ENCODE data around the gene CMTM3. TPM values are rescaled to one million over a fixed set of nuclear protein-coding genes. Genes with fewer than 3 reads are reported as not detected.

The CMTM3 gene
- total RNA-seq, 1 experiment from 2014 or later: 39.2 TPM

DNA sequence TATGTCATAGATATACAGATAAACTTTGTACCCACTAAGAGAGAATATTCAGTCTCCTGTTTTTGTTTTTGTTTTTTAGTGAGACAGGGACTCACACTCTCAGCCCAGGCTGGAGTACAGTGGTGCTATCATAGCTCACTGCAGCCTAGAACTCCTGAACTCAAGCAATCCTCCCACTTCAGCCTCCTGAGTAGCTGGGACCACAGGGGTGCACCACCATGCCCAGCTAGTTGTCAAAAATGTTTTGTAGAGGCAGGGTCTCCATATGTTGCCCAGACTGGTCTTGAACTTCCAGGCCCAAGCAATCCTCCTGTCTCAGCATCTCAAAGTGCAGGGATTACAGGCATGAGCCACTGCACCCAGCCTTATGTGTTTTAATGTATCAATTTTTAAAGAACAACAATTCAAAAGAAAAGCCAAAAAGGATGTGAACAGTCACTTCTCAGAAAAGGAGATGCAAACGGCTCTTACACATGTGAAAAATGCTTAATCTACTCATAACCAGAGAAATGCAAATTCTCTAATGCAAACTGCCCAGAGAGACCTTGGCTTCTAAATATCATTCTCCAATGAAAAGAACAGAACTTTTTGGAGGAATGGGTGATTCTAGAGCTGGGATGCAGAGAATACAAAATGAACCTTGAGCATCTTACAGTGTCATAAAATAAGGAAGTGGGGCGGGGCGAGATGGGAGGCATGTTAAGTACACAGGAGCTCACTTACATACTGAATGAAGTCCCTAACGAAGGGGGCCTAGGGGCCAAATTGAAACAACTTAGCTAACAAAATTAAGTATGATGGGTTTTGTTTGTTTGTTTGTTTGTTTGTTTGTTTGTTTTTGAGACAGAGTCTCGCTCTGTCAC is 7.3 kb upstream of the CMTM3 start:
- Histone ChIP-seq H3K27me3 (ENCODE audit: insufficient read depth, low read length) (no peaks in the 10 kb centered on the region), H3K4me1 (ENCODE audit: insufficient read depth, low read length) (no peaks in the 10 kb centered on the region), H3K9me3 (ENCODE audit: control insufficient read depth, low read depth, low read length) (no peaks in the 10 kb centered on the region), H4K8ac (replicated peaks; ENCODE audit: insufficient read length, low read depth, low read length) (no peak overlapping the region), H3K79me1 (ENCODE audit: insufficient read depth, low read depth, low read length, poor library complexity, severe bottlenecking) (no peaks in the 10 kb centered on the region), H2BK15ac (ENCODE audit: low read depth, low read length) (no peak overlapping the region), H2AFZ (ENCODE audit: low read length) (no peak overlapping the region), H3K18ac (ENCODE audit: insufficient read length, low read depth, low read length) (no peak overlapping the region), H3T11ph (ENCODE audit: low read length) (no peak overlapping the region), H4K5ac (ENCODE audit: insufficient read length, low read depth, low read length) (no peak overlapping the region), H3K27ac (ENCODE audit: insufficient read length, low read depth, low read length) (no peak overlapping the region), H3K23ac (ENCODE audit: insufficient read length, low read depth, low read length) (no peak overlapping the region), H3K4ac (ENCODE audit: low read depth, low read length) (no peak overlapping the region), H3K79me2 (ENCODE audit: insufficient read depth, low read length) (no peaks in the 10 kb centered on the region), H2BK12ac (ENCODE audit: insufficient read length, low read depth, low read length) (no peak overlapping the region), H3K14ac (ENCODE audit: insufficient read depth, low read length) (no peak overlapping the region), H3K9ac (ENCODE audit: extremely low read depth, insufficient read length, low read length) (no peak overlapping the region), H2BK5ac (ENCODE audit: insufficient read length, low read length) (no peak overlapping the region), H3K23me2 (ENCODE audit: insufficient read length, low read depth, low read length, poor library complexity, severe bottlenecking) (no peaks in the 10 kb centered on the region), H2BK20ac (ENCODE audit: low read depth, low read length, poor library complexity, severe bottlenecking) (no peak overlapping the region), H4K20me1 (ENCODE audit: control insufficient read depth, insufficient read depth, insufficient read length) (no peaks in the 10 kb centered on the region), H2AK5ac (ENCODE audit: insufficient read length, low read length) (no peak overlapping the region), H3K56ac (ENCODE audit: insufficient read length, low read depth, low read length) (no peak overlapping the region), H4K91ac (ENCODE audit: insufficient read length, low read depth, low read length) (no peak overlapping the region), H2BK120ac (ENCODE audit: low read depth, low read length, poor library complexity, severe bottlenecking) (no peak overlapping the region), H3K4me2 (ENCODE audit: insufficient read depth, insufficient read length, low read length) (no peak overlapping the region)
- no peak overlapping the region for H3K27ac Mint-ChIP-seq
- TF ChIP-seq CTCF (conservative IDR thresholded peaks at IDR 0.05): no peak
- H3K27me3 Mint-ChIP-seq (ENCODE audit: low read depth): peaks cover 6% of the 10 kb centered on the region; the same call in 1 of the 2 replicates
- H3K9me3 Mint-ChIP-seq: no peaks in the 10 kb centered on the region
- WGBS (ENCODE audit: extremely low coverage, insufficient read length, low lambda C conversion rate): no CpG with 5 or more reads among the region's 5 CpGs
- no peak overlapping the region for H3K4me3 Mint-ChIP-seq
- H3K4me1 Mint-ChIP-seq: no peaks in the 10 kb centered on the region
- no peak for DNase-seq
- H3K36me3 Mint-ChIP-seq (ENCODE audit: insufficient read depth in 1 of 3, low read depth in 3 of 3): no peaks in the 10 kb centered on the region
